HL-60 (cell line): ENCODE results near the gene KCNMA1.

Experiments
- CTCF ChIP-seq: IDR thresholded peaks from one replicate; pipeline ENCODE4 v1.5.1; 2011; ENCODE audit warnings: low read length, control low read depth, inconsistent platforms; ENCODE audit not compliant: insufficient read depth
- GABPA ChIP-seq: IDR thresholded peaks from 2 replicates; pipeline ENCODE4 v1.6.1; 2012; ENCODE audit warnings: low read depth
- POLR2AphosphoS5 ChIP-seq: IDR thresholded peaks from 2 replicates; pipeline ENCODE4 v1.6.1; 2012; ENCODE audit warnings: low read depth
- REST ChIP-seq: IDR thresholded peaks from 2 replicates; pipeline ENCODE4 v1.6.1; 2012; ENCODE audit warnings: low read depth; ENCODE audit not compliant: insufficient replicate concordance
- SPI1 ChIP-seq: IDR thresholded peaks from 2 replicates; pipeline ENCODE4 v1.6.1; 2012; ENCODE audit warnings: low read depth, mild to moderate bottlenecking, borderline replicate concordance

- TF ChIP-seq CTCF: no peak
- no peak for TF ChIP-seq POLR2AphosphoS5
- TF ChIP-seq GABPA: no peak
- TF ChIP-seq REST: no peak
- no peak for TF ChIP-seq SPI1
Observed at GRCh38 chr10:77308084-77308732, 329.4 kb downstream of the KCNMA1 start.
